Measurements from ENCODE around the gene NPPA. TPM values are rescaled to one million over a fixed set of nuclear protein-coding genes. Genes with fewer than 3 reads are reported as not detected.

NPPA gene
- total and polyA plus RNA-seq, 10 of the 15 experiments (the other 5 are each of a cell fraction or from before 2014, with no cell fraction given): 0.31 to 0.39 TPM; not detected in 8

- TF ChIP-seq GABPA (IDR thresholded peaks at IDR 0.05; ENCODE audit: low read depth): no peak
These were observed 754 bp upstream of the NPPA start (continued) for GRCh38 chr1:11848373-11848700.

- 91% methylated on average over 5 of the region's 5 CpGs for WGBS (ENCODE audit: insufficient coverage, insufficient replicate concordance, low lambda C conversion rate, missing lambda C conversion rate)
- Histone ChIP-seq H4K20me1 (ENCODE audit: control insufficient read depth, insufficient read depth) (peaks cover 3% of the 10 kb centered on the region; the same call in 1 of the 2 replicates), H3K79me2 (ENCODE audit: control insufficient read depth, insufficient read depth, low read length) (no peaks in the 10 kb centered on the region), H3K36me3 (ENCODE audit: control insufficient read depth in 2 of 2, insufficient read depth in 2 of 2, low read length in 1 of 2) (peaks cover 5 to 24% of the 10 kb centered on the region in 2 experiments; a peak in 3 of 4 replicates), H3K4me3 (no peak overlapping the region), H2AFZ (ENCODE audit: control insufficient read depth, low read depth, low read length) (no peak overlapping the region), H3K27ac (ENCODE audit: control insufficient read depth, insufficient read depth) (no peak overlapping the region), H3K9ac (ENCODE audit: control insufficient read depth, insufficient read depth, low read length) (no peak overlapping the region), H3K9me3 (replicated peaks; ENCODE audit: control insufficient read depth, insufficient read depth, low read length) (no peaks in the 10 kb centered on the region), H3K4me1 (ENCODE audit: control insufficient read depth, insufficient read depth, low read length) (peaks cover 17% of the 10 kb centered on the region), H3K4me2 (ENCODE audit: control insufficient read depth, insufficient read depth) (no peak overlapping the region), H3K27me3 (replicated peaks in 1 of 2; ENCODE audit: control insufficient read depth in 2 of 2, insufficient read depth in 2 of 2, low read length in 1 of 2) (no peaks in the 10 kb centered on the region)
- FAIRE-seq (no peak), ATAC-seq (no peak), DNase-seq (ENCODE audit: low read depth, low spot score) (no peak)
- intact Hi-C loops (cut with micrococcal nuclease; ENCODE audit: unreplicated experiment): no loop called here
- ChIA-PET RAD21 (ENCODE audit: unreplicated experiment) (interaction anchor here (0.7 kb wide), 1 partner anchor 136 kb away, joined by 3 read pairs; no protein-coding TSS in a partner anchor), CTCF (interaction anchor here (0.7 to 1.7 kb wide), 5 partner anchors 18 to 934 kb away, joined by 3 read pairs; no protein-coding TSS in a partner anchor), SMC1A (ENCODE audit: uncharacterized antibody, unreplicated experiment) (no interaction called here), POLR2A (interaction anchor here (1.3 kb wide), 1 partner anchor 39 kb away, joined by 3 read pairs; no protein-coding TSS in a partner anchor)
- no TSS peak for BruUV-seq (replicated peaks)
- in situ Hi-C loops (cut with MboI): loop anchor here (10.0 kb wide), 1 partner anchor 119 kb away; no protein-coding TSS in a partner anchor
- TF ChIP-seq ZNF217 (IDR thresholded peaks at IDR 0.05) (no peak), ZBTB40 (IDR thresholded peaks at IDR 0.05; ENCODE audit: borderline replicate concordance) (no peak), REST (IDR thresholded peaks at IDR 0.05; ENCODE audit: low read depth, low read length) (peak; percentile 87)
- TF ChIP-seq, protein P1, sequence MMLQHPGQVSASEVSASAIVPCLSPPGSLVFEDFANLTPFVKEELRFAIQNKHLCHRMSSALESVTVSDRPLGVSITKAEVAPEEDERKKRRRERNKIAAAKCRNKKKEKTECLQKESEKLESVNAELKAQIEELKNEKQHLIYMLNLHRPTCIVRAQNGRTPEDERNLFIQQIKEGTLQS (IDR thresholded peaks at IDR 0.05; ENCODE audit: borderline replicate concordance, extremely low read depth, low read depth, low read length): no peak
These were observed 1.8 kb downstream of the NPPA start for GRCh38 chr1:11845641-11846335.

Measured in GM12878 (cell line).